Transverse colon (tissue), 4 donors: Measurements from ENCODE around the gene PLAC1.

Source experiments
- CTCF ChIP-seq, 5 experiments: fragments of 200-600 bp in 3 of 5; fragments of 450-650 bp in 2 of 5; sonication (generic) in 3 of 5; IDR thresholded peaks; 1 replicate in 2 of 5; 2 replicates in 3 of 5; pipeline ENCODE4 v1.5.1; 2016 to 2017; ENCODE audit warnings: antibody characterized with exemption in 5 of 5, inconsistent platforms in 3 of 5, mild to moderate bottlenecking in 2 of 5, moderate library complexity in 1 of 5
- POLR2A ChIP-seq: fragments of 450-650 bp; IDR thresholded peaks from one replicate; pipeline ENCODE4 v1.6.1; 2016; ENCODE audit warnings: antibody characterized with exemption, mild to moderate bottlenecking, moderate library complexity
- POLR2AphosphoS5 ChIP-seq, 3 donors: sonication (generic); formaldehyde crosslinking; IDR thresholded peaks; one replicate each; pipeline ENCODE4 v1.6.1; 2016; ENCODE audit warnings: antibody characterized with exemption in 3 of 3

GRCh38 chrX:134573683-134574035, 84.6 kb downstream of the PLAC1 start:
- no peak for TF ChIP-seq POLR2AphosphoS5 (IDR thresholded peaks at IDR 0.05)
- TF ChIP-seq CTCF (IDR thresholded peaks at IDR 0.05), result no peak
- no peak for TF ChIP-seq POLR2A
